ENCODE measurements around the gene MSH5.

The MSH5 gene

DNA sequence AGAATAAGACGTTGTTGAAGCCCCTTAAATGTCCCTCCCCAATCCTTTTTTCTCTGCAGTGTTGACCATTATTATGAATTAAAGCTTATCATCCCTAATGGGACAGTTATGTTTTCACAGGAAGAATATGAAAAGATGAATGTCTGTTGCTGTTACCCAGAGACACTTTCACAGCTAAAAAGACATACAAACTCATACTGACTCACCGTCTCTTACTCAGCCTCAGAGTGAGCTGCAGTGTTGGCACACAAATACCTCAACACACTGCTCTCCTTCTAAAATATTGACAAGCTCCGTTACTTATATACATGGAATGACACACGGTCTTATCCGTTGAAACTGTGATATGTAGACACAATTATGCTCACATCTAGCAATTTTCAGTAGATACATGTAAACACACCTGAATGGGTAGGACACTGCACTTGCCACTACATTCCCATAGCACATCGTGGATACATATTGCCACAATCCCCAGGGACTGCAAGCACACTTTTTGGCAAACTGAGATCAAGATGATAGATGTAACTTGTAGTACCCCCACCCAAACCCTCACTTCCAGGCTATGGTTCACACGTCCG is 13.0 kb downstream of the MSH5 start:
- DNase-seq (ENCODE audit: low read depth in 3 of 3, low spot score in 1 of 3): no peak

DNA sequence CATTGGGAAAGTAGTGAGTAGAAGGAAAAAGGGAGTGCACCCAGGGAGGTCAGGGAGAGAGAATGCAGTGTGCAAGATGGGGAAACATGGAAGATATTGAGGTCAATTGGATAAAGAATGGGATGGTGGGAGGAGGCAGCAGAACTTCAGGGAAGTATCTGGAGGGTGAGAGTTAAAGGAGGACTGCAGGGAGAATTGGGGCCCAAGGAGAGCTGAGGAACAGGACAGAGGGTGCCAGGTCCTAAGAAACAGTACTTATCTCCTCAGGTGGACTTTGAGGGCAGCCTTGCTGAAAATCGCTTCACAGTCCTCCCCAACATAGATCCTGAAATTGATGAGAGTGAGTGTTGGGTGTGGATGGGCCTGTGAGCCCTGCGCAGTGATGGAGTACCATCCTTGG is 18.5 kb downstream of the MSH5 start:
- no peak for DNase-seq (ENCODE audit: low read depth in 3 of 3, low spot score in 1 of 3)

DNA sequence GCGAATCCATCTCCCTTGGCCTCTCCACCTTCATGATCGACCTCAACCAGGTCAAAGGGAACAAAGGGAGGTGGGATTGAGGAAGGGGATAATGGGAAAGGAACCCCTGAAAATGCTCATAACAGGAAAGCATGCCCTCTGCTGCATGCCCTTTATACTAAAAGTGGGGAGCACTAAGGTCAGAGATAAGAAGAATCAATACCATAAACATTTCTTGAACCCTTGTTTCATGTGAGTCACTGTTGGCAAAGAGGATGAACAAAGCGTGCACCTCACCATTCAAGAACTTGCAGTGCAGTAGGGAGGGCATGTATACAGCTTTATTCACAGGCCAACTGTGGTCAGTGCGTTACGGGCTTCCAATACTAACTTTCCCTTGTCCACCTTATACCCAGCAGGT is 21.0 kb downstream of the MSH5 start:
- no peak for DNase-seq (ENCODE audit: low read depth in 3 of 3, low spot score in 1 of 3)

DNA sequence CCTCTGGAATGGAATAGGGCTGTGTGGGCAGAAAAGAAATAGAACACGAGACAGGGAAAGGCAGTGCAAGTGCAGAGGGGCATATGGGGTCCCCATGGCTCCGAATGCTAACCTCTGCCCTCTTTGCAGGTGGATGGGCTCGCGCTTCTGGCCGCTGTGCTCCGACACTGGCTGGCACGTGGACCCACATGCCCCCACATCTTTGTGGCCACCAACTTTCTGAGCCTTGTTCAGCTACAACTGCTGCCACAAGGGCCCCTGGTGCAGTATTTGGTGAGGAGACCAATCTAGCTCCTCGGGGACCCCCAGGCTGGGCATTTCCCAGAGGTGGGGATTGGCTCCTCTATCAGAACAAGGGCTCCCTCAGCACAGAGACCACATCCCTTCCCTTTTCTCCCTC is 21.5 kb downstream of the MSH5 start:
- no peak for DNase-seq (ENCODE audit: low read depth in 3 of 3, low spot score in 1 of 3)

DNA sequence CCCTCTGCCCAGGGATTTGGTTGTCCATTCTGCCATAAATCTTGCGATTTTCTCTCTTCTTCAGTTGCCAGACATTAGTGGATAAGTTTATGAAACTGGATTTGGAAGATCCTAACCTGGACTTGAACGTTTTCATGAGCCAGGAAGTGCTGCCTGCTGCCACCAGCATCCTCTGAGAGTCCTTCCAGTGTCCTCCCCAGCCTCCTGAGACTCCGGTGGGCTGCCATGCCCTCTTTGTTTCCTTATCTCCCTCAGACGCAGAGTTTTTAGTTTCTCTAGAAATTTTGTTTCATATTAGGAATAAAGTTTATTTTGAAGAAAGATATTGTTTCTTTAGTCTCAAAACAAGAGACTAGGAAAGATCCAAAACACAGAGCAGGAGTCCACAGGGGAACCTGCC is 22.6 kb downstream of the MSH5 start, which contains the start of gene SAPCD1:
SAPCD1 (plus strand) TSS at position 301 of the 400 bp plus-strand sequence. CDS start 399 bp downstream, outside the sequence.
- DNase-seq (ENCODE audit: low read depth in 3 of 3, low spot score in 1 of 3): no peak

DNA sequence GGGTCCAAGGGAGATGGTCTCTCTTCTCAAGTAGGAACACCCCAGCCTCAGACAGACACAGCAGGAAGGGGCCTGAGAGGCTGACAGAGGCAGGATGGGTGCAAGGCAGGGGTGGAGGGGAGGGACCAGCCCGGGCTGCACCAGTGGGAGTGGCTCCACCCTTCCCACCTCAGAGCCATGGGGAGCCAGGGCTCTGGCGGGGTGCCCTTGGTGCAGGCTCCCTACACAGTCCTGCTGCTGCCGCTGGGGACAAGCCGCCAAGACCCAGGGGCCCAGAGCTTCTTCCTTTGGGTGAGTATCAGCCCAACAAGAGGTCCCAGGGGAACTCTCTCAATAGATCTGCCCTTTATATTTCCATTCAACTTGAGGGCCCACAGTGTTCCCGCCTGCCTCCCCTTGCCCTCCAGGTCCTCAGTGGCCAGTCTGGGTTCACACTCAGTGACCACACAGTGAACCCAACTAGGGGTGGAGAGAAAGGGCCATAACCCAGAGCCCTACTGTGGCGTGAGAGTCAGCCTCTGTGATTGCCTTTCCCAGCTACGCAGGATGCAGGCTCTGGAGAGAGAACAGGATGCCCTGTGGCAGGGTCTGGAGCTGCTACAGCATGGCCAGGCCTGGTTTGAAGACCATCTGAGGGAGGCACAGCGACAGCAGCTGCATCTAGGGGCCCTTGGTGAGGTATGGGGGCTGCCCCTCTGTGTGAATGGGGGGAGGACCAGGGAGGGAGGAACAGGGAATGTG is 23.2 kb downstream of the MSH5 start:
- DNase-seq (ENCODE audit: low read depth in 3 of 3, low spot score in 1 of 3): no peak

DNA sequence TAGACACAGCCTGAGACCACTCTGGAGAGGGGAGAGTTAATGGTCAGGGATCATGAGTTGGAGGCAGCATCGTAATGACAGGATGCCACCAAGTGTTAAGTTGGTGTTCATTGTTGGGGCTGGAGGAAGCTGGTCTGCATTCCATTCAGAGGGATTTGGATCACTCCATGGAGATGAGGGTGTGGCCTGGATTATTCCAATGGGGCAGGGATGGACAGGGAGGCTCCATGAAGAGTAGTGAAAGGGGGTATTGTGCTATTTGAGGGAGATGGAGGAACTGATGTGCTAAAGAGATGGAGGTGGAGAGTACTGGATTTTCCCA is 23.8 kb downstream of the MSH5 start:
- DNase-seq (ENCODE audit: low read depth in 3 of 3, low spot score in 1 of 3): no peak

DNA sequence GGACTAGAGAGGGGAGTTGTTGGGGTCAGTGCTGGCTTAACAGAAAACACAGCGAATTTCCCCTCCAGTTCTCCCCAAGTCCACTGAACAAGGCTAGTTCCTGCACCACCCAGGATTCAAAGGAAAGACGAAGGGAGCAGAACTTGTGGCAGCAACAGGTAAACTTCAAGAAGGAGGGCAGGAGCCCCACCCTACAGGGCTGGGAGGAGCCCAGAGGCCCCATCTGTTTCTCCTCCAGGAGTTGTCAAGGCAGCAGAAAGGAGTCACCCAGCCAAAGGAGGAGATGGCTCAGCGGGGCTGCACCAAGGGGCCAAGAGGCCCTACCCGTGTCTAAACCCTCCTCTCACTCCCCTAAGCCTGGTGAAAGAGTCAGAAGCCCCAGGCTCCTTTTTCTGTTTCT is 24.4 kb downstream of the MSH5 start:
- DNase-seq (ENCODE audit: low read depth in 3 of 3, low spot score in 1 of 3): no peak

DNA sequence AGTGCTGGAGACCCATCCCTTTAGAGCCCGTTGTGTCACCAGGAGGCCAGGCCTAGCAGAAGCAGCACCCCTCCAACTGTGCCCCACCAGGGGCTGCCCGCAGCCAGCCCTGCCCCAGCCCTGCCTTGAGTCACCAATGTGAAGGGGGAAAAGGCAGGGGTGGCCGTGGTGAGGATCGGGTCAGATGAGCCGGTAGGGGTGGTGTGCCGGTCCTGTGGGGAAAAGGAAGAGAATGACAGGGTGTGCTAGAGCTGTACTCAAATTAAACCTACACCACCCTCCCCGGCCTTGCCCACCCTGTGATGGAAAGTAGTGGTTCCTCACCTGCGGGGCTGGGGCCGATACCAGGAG is 25.7 kb downstream of the MSH5 start:
- DNase-seq (ENCODE audit: low read depth in 3 of 3, low spot score in 1 of 3): no peak

DNA sequence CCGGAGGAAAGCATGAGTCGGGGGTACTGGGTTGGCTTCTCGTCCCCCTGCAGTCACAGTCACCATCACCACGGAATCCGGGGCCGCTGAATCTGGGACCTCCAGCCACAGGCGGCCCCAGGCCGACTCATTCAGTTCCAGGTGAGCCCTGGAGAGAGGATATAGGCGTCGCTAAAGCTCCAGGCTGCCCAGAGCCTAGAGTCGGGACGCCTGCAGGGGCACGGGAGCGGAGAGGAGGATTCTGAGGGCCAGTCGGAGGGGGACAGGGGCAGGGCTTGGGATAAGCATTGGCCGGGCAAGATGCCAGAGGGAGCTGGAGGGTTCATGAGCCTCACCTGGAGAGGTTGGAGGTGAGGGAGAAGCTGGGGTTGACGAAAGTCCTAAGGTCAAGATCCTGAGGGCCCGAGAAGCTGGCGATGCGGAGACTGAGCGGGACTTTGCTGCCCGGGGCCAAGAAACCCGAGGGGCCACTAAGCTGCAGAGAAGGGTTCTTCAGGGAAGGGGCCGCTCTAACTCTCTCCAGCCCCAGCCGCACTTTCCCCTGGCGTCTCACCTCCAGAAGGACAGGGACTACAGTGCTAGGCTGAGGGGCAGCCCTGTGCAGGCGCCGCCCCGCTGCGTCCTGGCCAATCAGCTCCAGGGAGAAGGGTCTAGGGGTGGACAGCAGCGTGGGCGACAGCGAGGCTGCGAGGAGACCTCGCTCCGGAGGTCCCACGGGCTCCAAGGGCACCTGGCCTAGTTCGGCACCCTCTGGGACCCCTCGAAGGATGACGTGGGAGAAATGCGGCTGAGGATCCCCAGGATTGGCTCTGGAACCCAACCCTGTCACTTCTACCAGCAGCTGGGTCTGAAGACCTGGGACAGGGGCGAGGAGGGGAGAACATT is 26.3 kb downstream of the MSH5 start:
- DNase-seq (ENCODE audit: low read depth in 3 of 3, low spot score in 1 of 3): no peak

DNA sequence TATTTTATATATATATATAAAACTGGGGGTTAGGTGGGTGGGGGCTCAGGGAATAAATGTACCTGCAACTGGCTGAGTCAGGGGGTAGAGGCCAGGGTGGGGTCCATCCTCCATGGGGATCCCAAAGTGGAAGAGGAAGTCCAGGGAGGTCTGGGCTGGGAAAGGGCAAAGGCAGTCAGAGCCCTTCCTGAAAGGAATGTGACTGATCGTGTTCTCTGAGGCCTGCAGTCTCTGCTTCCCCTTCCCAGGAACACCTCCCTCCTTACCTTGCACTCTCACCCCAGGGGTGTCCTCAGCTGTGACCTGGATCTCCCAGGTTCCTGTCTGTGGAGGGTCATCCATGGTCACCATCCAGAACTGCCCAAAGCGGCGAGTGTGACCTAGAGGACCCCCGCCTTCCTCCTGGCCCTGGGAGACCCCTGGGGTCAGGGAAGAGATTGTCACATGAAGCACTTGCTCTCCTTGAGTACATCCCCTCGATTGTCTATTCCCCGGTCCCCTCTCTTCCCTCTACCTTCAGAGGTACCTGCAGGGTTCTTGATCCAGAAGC is 27.4 kb downstream of the MSH5 start:
- no peak for DNase-seq (ENCODE audit: low read depth in 3 of 3, low spot score in 1 of 3)

DNA sequence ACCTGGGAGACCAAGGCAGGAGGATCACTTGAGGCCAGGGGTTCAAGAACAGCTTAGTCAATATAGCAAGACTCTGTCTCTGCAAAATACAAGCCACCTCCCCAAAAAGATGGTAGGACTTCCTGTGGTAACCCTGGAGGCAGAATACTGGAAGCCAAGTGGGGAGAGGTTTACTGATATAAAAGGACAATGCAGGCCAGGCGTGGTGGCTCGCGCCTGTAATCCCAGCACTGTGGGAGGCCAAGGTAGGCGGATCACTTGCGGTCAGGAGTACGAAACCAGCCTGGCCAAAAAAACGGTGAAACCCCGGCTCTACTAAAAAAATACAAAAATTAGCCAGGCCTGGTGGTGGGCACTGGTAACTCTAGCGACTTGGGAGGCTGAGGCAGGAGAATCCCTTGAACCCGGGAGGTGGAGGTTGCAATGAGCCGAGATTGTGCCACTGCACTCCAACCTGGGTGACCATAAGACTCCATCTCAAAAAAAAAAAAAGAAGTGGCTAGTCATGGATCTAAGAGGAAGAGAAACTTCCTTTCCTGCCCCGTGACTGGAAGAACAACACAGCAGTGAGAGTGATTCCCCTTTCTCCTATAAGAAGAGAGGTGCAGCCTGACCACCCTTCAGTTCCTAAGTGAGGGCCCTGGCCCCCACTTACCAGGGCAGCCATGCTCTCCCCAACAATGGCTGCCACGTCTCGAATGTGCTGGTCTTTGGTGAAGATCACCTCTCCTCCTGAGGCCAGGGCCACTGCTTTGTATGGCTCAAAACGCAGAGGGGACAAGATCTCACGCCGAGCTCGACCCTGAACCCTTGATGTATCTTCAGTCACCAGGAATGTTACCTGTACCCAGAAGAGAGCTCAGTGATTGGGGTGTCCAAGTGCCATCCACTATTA is 28.8 kb downstream of the MSH5 start:
- DNase-seq (ENCODE audit: low read depth in 3 of 3, low spot score in 1 of 3): no peak

DNA sequence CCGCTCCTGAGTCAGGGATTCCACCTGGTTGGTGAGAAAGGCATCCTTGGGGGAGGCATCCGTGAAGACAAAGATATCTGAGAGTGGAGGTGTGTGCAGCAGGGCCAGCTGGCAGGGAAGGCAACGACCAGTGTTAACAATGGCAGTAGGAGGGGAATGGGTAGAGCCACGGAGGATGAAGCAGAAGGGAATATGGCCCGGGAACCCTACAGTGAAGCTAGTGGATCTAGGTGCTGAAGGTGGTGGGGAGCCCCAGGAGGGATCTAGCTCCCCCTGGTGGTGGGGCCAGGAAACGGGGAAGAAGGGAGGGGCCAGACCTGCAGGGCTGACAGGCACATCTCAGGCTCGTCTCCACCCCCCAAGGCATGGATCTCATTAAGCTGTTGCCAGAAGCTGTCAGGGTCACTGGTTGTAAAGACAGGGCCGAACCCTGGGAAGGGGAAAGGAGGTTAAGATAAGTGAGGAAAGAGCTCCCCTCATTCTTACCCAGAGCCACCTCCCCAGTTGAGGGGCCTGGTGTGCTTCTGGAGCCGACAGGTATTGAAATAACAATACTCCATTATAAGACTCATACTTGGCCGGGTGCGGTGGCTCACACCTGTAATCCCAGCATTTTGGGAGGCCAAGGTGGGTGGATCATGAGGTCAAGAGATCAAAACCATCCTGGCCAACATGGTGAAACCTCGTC is 30.0 kb downstream of the MSH5 start:
- peak; percentile 57 to 68 (median 65) for DNase-seq (ENCODE audit: low read depth in 3 of 3, low spot score in 1 of 3)

DNA sequence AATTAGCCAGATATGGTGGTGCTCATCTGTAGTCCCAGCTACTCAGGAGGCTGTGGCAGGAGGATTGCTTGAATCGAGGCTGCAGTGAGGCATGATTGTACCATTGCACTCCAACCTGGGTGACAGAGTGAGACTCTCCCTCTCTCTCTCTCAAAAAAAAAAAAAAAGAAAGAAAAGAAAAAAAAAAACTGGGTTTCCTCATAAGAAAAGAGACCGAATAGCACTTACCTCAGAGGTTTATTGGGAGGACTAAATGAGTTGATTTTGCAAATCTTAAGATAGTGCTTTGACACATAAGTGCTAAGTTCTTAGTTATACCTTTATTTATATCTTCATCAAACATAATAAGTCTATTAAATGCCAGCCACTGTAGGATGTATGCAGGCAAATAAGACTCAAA is 31.1 kb downstream of the MSH5 start:
- DNase-seq (ENCODE audit: low read depth in 3 of 3, low spot score in 1 of 3): no peak

DNA sequence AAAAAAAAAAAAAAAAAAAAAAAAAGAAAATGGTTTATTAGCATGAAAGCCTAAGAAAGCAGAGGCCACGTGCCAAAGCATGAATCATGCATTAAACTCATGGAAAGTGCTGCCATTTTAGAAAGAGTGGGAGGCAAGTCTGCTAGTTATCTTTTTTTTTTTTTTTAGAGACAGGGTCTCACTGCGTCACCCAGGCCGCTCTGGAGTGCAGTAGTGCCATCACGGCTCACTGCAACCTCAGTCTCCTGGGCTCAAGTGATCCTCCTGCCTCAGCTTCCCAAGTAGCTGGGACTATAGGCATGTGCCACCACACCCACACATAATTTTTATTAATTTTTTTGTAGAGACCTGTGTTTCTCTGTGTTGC is 32.2 kb downstream of the MSH5 start:
- DNase-seq (ENCODE audit: low read depth in 3 of 3, low spot score in 1 of 3): no peak

DNA sequence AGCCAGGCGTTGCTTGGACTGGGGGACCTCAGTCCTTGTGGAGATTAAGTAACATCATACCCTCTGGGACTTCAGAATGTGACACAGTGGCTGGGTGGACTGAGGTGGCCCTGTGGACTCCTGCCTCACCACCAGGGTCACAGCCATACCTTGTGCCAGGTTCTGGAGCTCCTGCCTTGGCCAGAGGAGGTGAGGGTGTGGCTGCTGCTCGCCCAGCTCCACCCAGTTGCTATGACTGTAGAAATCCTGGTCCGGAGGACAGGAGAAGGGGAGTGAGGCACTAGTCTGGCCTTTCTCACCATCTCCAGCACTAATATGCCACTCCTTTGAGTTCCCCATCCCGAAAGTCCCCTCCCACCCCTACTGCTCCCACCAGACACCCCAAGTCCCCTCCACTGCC is 35.4 kb downstream of the MSH5 start:
- DNase-seq (ENCODE audit: low read depth in 3 of 3, low spot score in 1 of 3): no peak

DNA sequence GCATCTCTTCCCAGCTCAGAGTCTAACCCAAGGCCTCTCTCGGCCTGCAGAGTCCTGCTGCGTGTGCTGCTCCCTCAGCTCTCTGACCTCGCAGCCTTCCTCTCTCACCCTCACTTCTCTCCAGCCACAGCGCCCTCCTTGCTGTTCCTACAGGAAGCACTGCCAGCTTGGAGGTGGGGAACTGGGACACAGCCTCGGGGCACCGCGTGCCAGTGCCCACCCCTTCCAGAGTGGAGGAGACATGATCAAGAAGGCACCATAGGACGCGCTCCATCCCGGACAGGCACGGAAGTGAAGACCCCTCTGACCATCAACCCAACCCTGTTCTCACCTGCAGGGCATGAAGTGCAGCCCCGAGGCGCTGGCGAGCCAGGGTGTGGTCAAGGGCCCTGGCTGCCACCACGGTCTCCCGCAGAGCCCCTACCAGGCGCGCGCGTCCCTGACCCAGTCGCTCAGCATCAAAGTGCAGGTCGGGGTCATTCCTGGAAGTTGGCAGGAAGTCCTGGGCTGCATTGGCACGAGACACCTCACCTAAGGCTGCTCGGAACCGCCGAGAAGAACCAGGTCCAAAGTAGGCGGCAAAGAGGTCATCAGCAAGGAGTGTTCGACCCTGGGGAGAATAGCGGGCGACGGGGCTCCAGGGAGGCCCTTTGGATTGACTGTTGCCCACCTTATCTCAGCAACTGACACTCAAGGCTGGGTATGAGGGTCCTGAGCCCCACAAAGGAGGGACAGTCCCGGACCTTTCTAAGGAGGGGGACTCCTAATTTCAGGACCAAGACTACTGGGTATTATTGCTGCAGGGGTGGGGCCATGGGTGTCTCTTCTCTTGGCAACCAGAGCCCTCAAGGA is 36.1 kb downstream of the MSH5 start:
- no peak for DNase-seq (ENCODE audit: low read depth in 3 of 3, low spot score in 1 of 3)

DNA sequence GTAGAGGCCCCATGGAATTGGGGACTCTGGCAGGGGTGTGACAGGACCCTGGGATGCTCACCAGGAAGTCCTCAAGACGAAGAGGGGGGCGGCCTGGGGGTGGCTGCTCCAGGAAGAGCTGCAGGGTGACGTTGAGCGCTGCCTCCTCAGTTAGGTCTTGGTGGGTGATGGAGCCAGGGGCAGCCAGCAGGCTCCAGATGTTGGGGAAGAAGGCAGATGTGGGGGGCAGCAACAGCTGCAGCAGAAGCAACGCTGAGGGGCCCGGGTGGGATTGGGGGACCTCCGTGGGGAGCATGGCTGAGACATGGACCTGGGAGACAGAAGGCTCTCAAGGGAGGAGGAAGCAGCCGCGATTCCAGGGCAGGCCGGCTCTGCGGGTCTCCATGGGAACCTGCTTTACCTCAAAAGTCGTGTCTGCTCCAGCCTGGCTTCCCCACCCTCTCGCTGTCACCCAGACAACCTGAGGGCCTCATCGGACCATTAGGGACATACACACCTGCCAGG is 36.7 kb downstream of the MSH5 start:
- no peak for DNase-seq (ENCODE audit: low read depth in 3 of 3, low spot score in 1 of 3)

DNA sequence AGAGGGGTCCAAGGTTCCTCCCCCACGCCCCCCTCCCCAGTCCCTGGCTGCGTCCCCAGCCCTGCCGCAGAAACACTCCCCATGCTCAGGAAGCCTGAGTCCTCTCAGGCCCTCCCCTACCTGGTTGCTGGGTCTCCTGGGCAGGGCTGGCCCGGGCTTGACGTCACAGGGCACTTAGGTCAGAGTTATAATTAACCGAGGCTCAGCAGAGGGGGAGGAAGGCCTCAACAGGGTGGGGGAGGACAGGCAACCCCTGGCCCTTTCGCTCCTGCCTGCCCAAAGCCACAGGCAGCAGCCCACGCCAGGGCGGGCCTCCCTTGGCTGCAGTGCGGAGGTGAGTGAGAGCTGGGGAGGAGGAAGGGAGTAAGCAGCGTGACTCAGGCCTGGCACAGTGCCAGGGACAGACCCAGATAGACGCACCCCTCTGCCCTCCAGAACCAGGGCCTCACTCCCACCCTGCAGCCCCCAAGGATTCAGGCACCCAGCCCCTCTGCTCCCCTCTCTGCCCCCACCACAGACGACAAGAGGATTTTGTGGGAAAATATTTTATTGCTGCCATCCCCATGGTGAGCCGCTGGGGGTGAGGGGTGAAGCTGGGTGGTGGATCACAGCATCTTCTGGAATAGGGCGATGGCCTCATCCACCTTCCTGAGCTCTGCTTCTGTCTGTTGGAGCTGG is 37.3 kb downstream of the MSH5 start, which contains the start of gene VWA7:
VWA7 (minus strand) TSS at position 340 of the 678 bp plus-strand sequence. CDS start 549 bp downstream, outside the sequence.
- DNase-seq (ENCODE audit: low read depth in 3 of 3, low spot score in 1 of 3): peak; percentile 21 to 70 (median 45)
